Measurements from ENCODE around the gene PIM3.

Gene PIM3

GRCh38 chr22:50009765-50010675 is 49.4 kb downstream of the PIM3 start:
- no peak overlapping the region for H3K4me3 ChIP-seq (ENCODE audit: low read depth, low read length)
- TF ChIP-seq MAX (IDR thresholded peaks at IDR 0.05; ENCODE audit: low read depth, low read length) (no peak), CTCF (IDR thresholded peaks at IDR 0.05; ENCODE audit: low read depth, low read length) (no peak), MYC (IDR thresholded peaks at IDR 0.05; ENCODE audit: low read depth, low read length) (no peak), POLR2A (IDR thresholded peaks at IDR 0.05; ENCODE audit: extremely low read depth, insufficient read length) (no peak)
- no peak for DNase-seq (ENCODE audit: low read depth)

GRCh38 chr22:50010676-50011446 is 50.3 kb downstream of the PIM3 start:
- H3K4me3 ChIP-seq (ENCODE audit: low read depth, low read length), result no peak overlapping the region
- DNase-seq (ENCODE audit: low read depth), result no peak
- TF ChIP-seq CTCF (IDR thresholded peaks at IDR 0.05; ENCODE audit: low read depth, low read length) (no peak), MAX (IDR thresholded peaks at IDR 0.05; ENCODE audit: low read depth, low read length) (no peak), MYC (IDR thresholded peaks at IDR 0.05; ENCODE audit: low read depth, low read length) (no peak), POLR2A (IDR thresholded peaks at IDR 0.05; ENCODE audit: extremely low read depth, insufficient read length) (no peak)

- no peak for DNase-seq (ENCODE audit: low read depth)
- no peak overlapping the region for H3K4me3 ChIP-seq (ENCODE audit: low read depth, low read length)
- TF ChIP-seq CTCF (IDR thresholded peaks at IDR 0.05; ENCODE audit: low read depth, low read length) (no peak), POLR2A (IDR thresholded peaks at IDR 0.05; ENCODE audit: extremely low read depth, insufficient read length) (no peak), MYC (IDR thresholded peaks at IDR 0.05; ENCODE audit: low read depth, low read length) (no peak)
These were observed 51.1 kb downstream of the PIM3 start for GRCh38 chr22:50011447-50012210.

- TF ChIP-seq MAX (IDR thresholded peaks at IDR 0.05; ENCODE audit: low read depth, low read length) (no peak), POLR2A (IDR thresholded peaks at IDR 0.05; ENCODE audit: extremely low read depth, insufficient read length) (no peak), CTCF (IDR thresholded peaks at IDR 0.05; ENCODE audit: low read depth, low read length) (no peak), MYC (IDR thresholded peaks at IDR 0.05; ENCODE audit: low read depth, low read length) (no peak)
- H3K4me3 ChIP-seq (ENCODE audit: low read depth, low read length), result no peak within 1 kb of the TSS
- no peak for DNase-seq (ENCODE audit: low read depth)
These were observed 51.9 kb downstream of the PIM3 start, which contains the start of gene IL17REL for GRCh38 chr22:50012211-50013181. Gene IL17REL (minus strand): TSS chr22:50012765. CDS start chr22:50012646, 119 bp downstream.

All from NB4 (cell line).